ENCODE measurements around the gene UNK.
"Not testable (repeated sequence)": the region's sequence is repeated elsewhere in the genome, so short reads cannot be mapped to it uniquely, and the experiment has no call there.

UNK gene

GRCh38 chr17:75754378-75755204, 30.0 kb upstream of the UNK start:
- no peak for DNase-seq (ENCODE audit: low read depth)

GRCh38 chr17:75755205-75755901, 29.3 kb upstream of the UNK start:
- DNase-seq (ENCODE audit: low read depth) = no peak

- DNase-seq (ENCODE audit: low read depth) = no peak
These were observed 28.6 kb upstream of the UNK start for GRCh38 chr17:75755990-75756389.

- no peak for DNase-seq (ENCODE audit: low read depth)
These were observed 28.0 kb upstream of the UNK start for GRCh38 chr17:75756451-75757085.

- DNase-seq (ENCODE audit: low read depth) = no peak
These were observed 27.4 kb upstream of the UNK start for GRCh38 chr17:75757086-75757681.

- DNase-seq (ENCODE audit: low read depth) = no peak
These were observed 26.3 kb upstream of the UNK start for GRCh38 chr17:75758131-75758905.

GRCh38 chr17:75759457-75759856, 25.1 kb upstream of the UNK start:
- DNase-seq (ENCODE audit: low read depth) = no peak

GRCh38 chr17:75759978-75760640, 24.5 kb upstream of the UNK start:
- not testable (repeated sequence) for DNase-seq (ENCODE audit: low read depth)

GRCh38 chr17:75762513-75763268, 21.9 kb upstream of the UNK start:
- DNase-seq (ENCODE audit: low read depth) = no peak

GRCh38 chr17:75763269-75763607, 21.4 kb upstream of the UNK start:
- DNase-seq (ENCODE audit: low read depth) = no peak

- DNase-seq (ENCODE audit: low read depth) = no peak
These were observed 20.8 kb upstream of the UNK start for GRCh38 chr17:75763613-75764416.

GRCh38 chr17:75764417-75764710, 20.2 kb upstream of the UNK start:
- DNase-seq (ENCODE audit: low read depth) = no peak

GRCh38 chr17:75764711-75765421, 19.7 kb upstream of the UNK start, which contains the start of gene GALK1:
TSS of gene GALK1 (minus strand) at chr17:75765192. CDS start at chr17:75765136, 56 bp downstream.
- DNase-seq (ENCODE audit: low read depth) = peak; percentile 64

- no peak for DNase-seq (ENCODE audit: low read depth)
These were observed 18.6 kb upstream of the UNK start for GRCh38 chr17:75765981-75766380.

GRCh38 chr17:75767881-75768280, 16.7 kb upstream of the UNK start:
- no peak for DNase-seq (ENCODE audit: low read depth)

- DNase-seq (ENCODE audit: low read depth) = no peak
These were observed 15.1 kb upstream of the UNK start for GRCh38 chr17:75769536-75769935.

GRCh38 chr17:75771334-75772281, 13.0 kb upstream of the UNK start:
- DNase-seq (ENCODE audit: low read depth) = no peak
